ENCODE measurements around the gene TRIL. TPM values are rescaled to one million over a fixed set of nuclear protein-coding genes. Genes with fewer than 3 reads are reported as not detected.

TRIL gene
- polyA plus RNA-seq, 2 of the 4 experiments (the other 2 are of a cell fraction) = not detected

DNA sequence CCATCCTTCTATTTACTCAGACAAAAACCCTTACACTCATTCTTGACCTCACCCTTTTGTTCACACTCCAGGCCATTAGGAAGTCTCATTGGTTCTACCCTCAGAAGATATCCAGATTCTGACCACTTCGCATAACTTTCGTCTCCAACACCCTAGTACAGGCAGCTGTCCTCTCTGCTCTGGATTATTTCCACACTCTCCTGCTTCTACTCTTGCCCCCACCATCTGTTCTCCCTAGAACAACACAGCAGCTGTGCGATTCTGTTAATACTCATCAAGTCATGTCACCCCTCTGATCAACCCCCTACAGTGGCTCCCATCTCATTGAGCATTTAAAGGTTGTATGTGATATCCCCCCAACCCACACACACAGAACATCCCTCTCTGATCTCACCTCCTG is 15.5 kb upstream of the TRIL start:
- ChIA-PET POLR2A (no interaction called here), CTCF (no interaction called here)
- Histone ChIP-seq H3K9me3 (peaks cover 38% of the 10 kb centered on the region; the same call in 2 of the 3 replicates), H3K4me2 (no peak overlapping the region), H3K4me3 (no peak overlapping the region), H3K4me1 (no peaks in the 10 kb centered on the region), H3K27ac (no peak overlapping the region)
- TF ChIP-seq FOSL2 (IDR thresholded peaks at IDR 0.05) = no peak
- TF ChIP-seq FOSL2 (CRISPR knock-in tag; IDR thresholded peaks at IDR 0.05) = no peak
- TF ChIP-seq, protein P1, sequence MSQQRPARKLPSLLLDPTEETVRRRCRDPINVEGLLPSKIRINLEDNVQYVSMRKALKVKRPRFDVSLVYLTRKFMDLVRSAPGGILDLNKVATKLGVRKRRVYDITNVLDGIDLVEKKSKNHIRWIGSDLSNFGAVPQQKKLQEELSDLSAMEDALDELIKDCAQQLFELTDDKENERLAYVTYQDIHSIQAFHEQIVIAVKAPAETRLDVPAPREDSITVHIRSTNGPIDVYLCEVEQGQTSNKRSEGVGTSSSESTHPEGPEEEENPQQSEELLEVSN (IDR thresholded peaks at IDR 0.05; ENCODE audit: borderline replicate concordance, low read depth) = no peak
- no peak for TF ChIP-seq CHD2 (IDR thresholded peaks at IDR 0.05; ENCODE audit: low read length, partially characterized antibody)
- TF ChIP-seq JUN (IDR thresholded peaks at IDR 0.05) = no peak
- TF ChIP-seq EHMT2 (IDR thresholded peaks at IDR 0.05; ENCODE audit: low read depth) = no peak
- no peak for TF ChIP-seq RARB (CRISPR knock-in tag; IDR thresholded peaks at IDR 0.05)
- TF ChIP-seq ESRRA (IDR thresholded peaks at IDR 0.05; ENCODE audit: borderline replicate concordance, low read length) = no peak
- TF ChIP-seq RAD21 (conservative IDR thresholded peaks at IDR 0.05 in 1 of 2, IDR thresholded peaks at IDR 0.05 in 1 of 2) = no peak
- no peak for TF ChIP-seq POLR2AphosphoS2 (conservative IDR thresholded peaks at IDR 0.05; ENCODE audit: low read length)
- no peak for TF ChIP-seq CBX2 (IDR thresholded peaks at IDR 0.05; ENCODE audit: borderline replicate concordance, low read depth)
- TF ChIP-seq, protein P2, sequence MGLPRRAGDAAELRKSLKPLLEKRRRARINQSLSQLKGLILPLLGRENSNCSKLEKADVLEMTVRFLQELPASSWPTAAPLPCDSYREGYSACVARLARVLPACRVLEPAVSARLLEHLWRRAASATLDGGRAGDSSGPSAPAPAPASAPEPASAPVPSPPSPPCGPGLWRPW (IDR thresholded peaks at IDR 0.05) = no peak
- TF ChIP-seq FOXS1 (CRISPR knock-in tag; IDR thresholded peaks at IDR 0.05) = no peak
- no peak for TF ChIP-seq RFX5 (IDR thresholded peaks at IDR 0.05)
- no peak for TF ChIP-seq SREBF2 (IDR thresholded peaks at IDR 0.05)
- no peak for TF ChIP-seq MAZ (IDR thresholded peaks at IDR 0.05; ENCODE audit: borderline replicate concordance, low read depth, low read length)
- no peak for TF ChIP-seq HOXA7 (CRISPR knock-in tag; IDR thresholded peaks at IDR 0.05)
- TF ChIP-seq CEBPB (IDR thresholded peaks at IDR 0.05) = no peak
- FAIRE-seq (no peak), ATAC-seq (no peak), DNase-seq (ENCODE audit: low read depth in 1 of 2, low spot score in 1 of 2) (no peak)
- WGBS (ENCODE audit: missing lambda C conversion rate) = 36% methylated on average over 3 of the region's 3 CpGs

DNA sequence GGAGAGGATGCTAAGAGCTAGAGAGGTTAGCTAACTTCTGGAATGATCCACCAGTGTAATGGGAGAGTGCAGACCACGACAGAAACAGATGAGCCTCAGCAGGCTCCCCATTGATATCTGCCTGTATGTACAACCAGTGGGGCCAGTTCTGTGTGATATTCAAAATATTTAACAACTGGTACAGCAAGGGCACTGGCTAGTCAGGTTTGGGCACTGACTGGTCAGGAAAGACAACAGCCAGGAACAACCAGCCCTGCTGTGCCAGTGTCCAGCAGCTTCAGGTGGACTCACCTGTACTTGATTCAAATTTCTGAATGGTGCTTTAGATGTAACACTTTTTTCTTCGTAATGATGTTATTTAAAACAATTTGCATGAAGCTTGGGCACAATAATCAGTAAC is 5.9 kb upstream of the TRIL start:
- no peaks in the 10 kb centered on the region for H3K9me3 ChIP-seq
- TF ChIP-seq ZC3H11A (IDR thresholded peaks at IDR 0.05) = no peak
- no peak for DNase-seq (ENCODE audit: low read depth in 1 of 2, low spot score in 1 of 2)
- no peak for FAIRE-seq
- CTCF ChIA-PET = no interaction called here
- no peak overlapping the region for H3K4me3 ChIP-seq
- no peak overlapping the region for H3K4me2 ChIP-seq
- POLR2A ChIA-PET = no interaction called here
- 7% methylated on average over 2 of the region's 2 CpGs for WGBS (ENCODE audit: missing lambda C conversion rate)
- ATAC-seq = no peak
- H3K4me1 ChIP-seq = no peaks in the 10 kb centered on the region
- H3K27ac ChIP-seq = no peak overlapping the region

DNA sequence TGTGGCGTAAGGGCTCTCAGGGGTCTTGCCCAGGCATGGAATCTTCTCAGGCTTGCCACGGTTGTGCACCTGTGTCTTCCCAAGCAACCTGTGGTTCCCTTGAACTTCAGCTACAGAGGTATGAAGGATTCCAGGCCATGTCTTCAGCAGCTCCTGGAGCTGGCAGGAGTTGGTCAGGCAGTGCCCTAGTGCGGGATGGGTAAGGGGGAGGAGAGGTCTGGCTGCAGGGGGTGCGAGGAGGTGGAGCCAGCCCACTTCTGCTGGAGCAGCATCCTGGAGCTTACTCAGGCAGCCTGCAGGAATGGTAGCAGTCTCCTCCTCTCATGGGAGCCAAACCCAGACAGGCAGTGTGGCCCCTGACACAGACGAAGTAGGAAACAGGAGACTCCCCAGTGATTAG is 3.8 kb upstream of the TRIL start:
- no peak for FAIRE-seq
- TF ChIP-seq RARB (CRISPR knock-in tag; IDR thresholded peaks at IDR 0.05) (no peak), HOXA7 (CRISPR knock-in tag; IDR thresholded peaks at IDR 0.05) (no peak)
- no peak for DNase-seq (ENCODE audit: low read depth in 1 of 2, low spot score in 1 of 2)
- H3K27ac ChIP-seq = no peak overlapping the region
- ChIA-PET POLR2A (no interaction called here), CTCF (interaction anchor here (0.7 to 1.4 kb wide), 4 partner anchors 39 to 457 kb away, joined by 3 to 5 read pairs (median 3); no protein-coding TSS in a partner anchor)
- no peaks in the 10 kb centered on the region for H3K4me1 ChIP-seq
- H3K4me3 ChIP-seq = no peak overlapping the region
- WGBS (ENCODE audit: missing lambda C conversion rate) = 13% methylated on average over 3 of the region's 5 CpGs
- H3K9me3 ChIP-seq = no peaks in the 10 kb centered on the region
- no peak for ATAC-seq
- no peak overlapping the region for H3K4me2 ChIP-seq

DNA sequence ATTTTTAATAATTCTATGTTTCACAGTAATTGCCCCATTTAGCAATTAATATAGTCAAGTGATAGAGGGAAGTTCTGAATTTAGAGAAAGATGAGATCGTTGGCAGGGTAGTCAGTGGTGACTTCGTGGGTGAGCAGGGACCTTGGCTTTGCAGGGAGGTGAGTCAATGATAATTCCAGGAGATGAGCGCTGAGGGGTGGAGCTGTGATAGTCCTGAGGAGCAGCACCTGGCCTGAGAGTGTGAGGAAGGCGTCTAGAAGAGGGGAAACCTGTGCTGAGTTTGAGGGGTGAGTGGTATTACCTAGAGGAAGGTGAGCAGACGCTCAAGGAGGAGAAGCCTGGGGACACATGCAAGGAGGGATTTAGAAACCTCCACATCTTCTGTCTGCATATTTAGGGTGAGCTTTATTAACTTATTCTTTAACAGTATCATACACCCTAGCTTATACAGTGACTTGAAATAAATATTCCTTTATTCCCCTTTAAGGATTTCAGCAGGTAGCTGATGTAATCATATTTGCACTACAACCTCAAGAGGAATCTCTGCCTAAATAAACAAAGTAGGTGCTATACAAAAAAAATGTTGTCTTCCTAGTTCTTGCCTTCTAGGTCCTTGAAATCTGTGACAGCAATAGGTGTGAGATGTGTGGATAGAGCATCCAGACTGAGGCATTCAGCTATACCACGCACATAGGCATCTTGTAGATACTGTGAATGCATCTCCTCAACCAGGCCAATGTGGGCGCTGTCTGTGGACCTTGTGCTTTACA is 2.1 kb upstream of the TRIL start:
- ChIA-PET POLR2A (no interaction called here), CTCF (interaction anchor here (0.9 kb wide), 2 partner anchors 38 to 146 kb away, joined by 3 read pairs; no protein-coding TSS in a partner anchor)
- H3K27ac ChIP-seq = no peak overlapping the region
- DNase-seq (ENCODE audit: low read depth in 1 of 2, low spot score in 1 of 2) (no peak), FAIRE-seq (no peak), ATAC-seq (no peak)
- WGBS (ENCODE audit: missing lambda C conversion rate) = 20% methylated on average over 7 of the region's 7 CpGs
- peaks cover 4% of the 10 kb centered on the region; the same call in 2 of the 3 replicates for H3K4me1 ChIP-seq
- no peak overlapping the region for H3K4me2 ChIP-seq
- H3K9me3 ChIP-seq = no peaks in the 10 kb centered on the region
- no peak overlapping the region for H3K4me3 ChIP-seq
- TF ChIP-seq KDM1A (IDR thresholded peaks at IDR 0.05; ENCODE audit: low read depth) (no peak), POLR2AphosphoS2 (conservative IDR thresholded peaks at IDR 0.05; ENCODE audit: low read length) (no peak), CHD4 (IDR thresholded peaks at IDR 0.05; ENCODE audit: borderline replicate concordance) (no peak), ZC3H11A (IDR thresholded peaks at IDR 0.05) (no peak), NFE2L2 (conservative IDR thresholded peaks at IDR 0.05; ENCODE audit: low read length) (no peak), JUNB (IDR thresholded peaks at IDR 0.05) (no peak), HOXB13 (CRISPR knock-in tag; IDR thresholded peaks at IDR 0.05; ENCODE audit: low read depth) (no peak), SMC3 (IDR thresholded peaks at IDR 0.05) (no peak), TFCP2L1 (CRISPR knock-in tag; IDR thresholded peaks at IDR 0.05) (no peak), MYC (IDR thresholded peaks at IDR 0.05; ENCODE audit: borderline replicate concordance, low read length) (no peak), FOXS1 (CRISPR knock-in tag; IDR thresholded peaks at IDR 0.05) (no peak), HDAC2 (IDR thresholded peaks at IDR 0.05) (no peak)
- TF ChIP-seq, protein P3, sequence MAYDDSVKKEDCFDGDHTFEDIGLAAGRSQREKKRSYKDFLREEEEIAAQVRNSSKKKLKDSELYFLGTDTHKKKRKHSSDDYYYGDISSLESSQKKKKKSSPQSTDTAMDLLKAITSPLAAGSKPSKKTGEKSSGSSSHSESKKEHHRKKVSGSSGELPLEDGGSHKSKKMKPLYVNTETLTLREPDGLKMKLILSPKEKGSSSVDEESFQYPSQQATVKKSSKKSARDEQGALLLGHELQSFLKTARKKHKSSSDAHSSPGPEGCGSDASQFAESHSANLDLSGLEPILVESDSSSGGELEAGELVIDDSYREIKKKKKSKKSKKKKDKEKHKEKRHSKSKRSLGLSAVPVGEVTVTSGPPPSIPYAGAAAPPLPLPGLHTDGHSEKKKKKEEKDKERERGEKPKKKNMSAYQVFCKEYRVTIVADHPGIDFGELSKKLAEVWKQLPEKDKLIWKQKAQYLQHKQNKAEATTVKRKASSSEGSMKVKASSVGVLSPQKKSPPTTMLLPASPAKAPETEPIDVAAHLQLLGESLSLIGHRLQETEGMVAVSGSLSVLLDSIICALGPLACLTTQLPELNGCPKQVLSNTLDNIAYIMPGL (CRISPR knock-in tag; IDR thresholded peaks at IDR 0.05; ENCODE audit: borderline replicate concordance) = no peak
- TF ChIP-seq, protein P1 (IDR thresholded peaks at IDR 0.05; ENCODE audit: borderline replicate concordance, low read depth) = no peak
